Right atrium auricular region (tissue), 2 donors: ENCODE results near the gene TIMD4. TPM values are rescaled to one million over a fixed set of nuclear protein-coding genes. Genes with fewer than 3 reads are reported as not detected.
"Not testable (repeated sequence)": the region's sequence is repeated elsewhere in the genome, so short reads cannot be mapped to it uniquely, and the experiment has no call there.

Experiments used
- DNase-seq: peaks from one replicate; pipeline ENCODE4 v3.0.0-alpha.2; 2019; ENCODE audit warnings: low spot score
- H3K27ac ChIP-seq, 2 donors: fragments of 200-600 bp; sonication (generic); 1 replicate in 1 of 2; 2 replicates in 1 of 2; pipeline ENCODE4 v1.5.1; 2016 to 2019
- H3K27me3 ChIP-seq, 2 donors: fragments of 200-600 bp; sonication (generic); one replicate each; pipeline versions ENCODE4 v1.5.1 to v1.6.0; 2017 to 2019
- H3K36me3 ChIP-seq: fragments of 200-600 bp; sonication (generic); one replicate; pipeline ENCODE4 v1.5.1; 2016
- H3K4me1 ChIP-seq, 2 donors: fragments of 200-600 bp; sonication (generic); one replicate each; pipeline versions ENCODE4 v1.5.1 to v1.6.0; 2017 to 2019
- H3K4me3 ChIP-seq, 2 donors: fragments of 200-600 bp; sonication (generic); 1 replicate in 1 of 2; 2 replicates in 1 of 2; pipeline ENCODE4 v1.5.1; 2017 to 2019; ENCODE audit warnings: mild to moderate bottlenecking in 1 of 2, moderate library complexity in 1 of 2
- H3K9me3 ChIP-seq, 2 donors: fragments of 200-600 bp; sonication (generic); one replicate each; pipeline ENCODE4 v1.5.1; 2019
- CTCF ChIP-seq, 2 donors: fragments of 200-600 bp; sonication (generic); IDR thresholded peaks; one replicate each; pipeline ENCODE4 v1.5.1; 2019; ENCODE audit warnings: antibody characterized with exemption in 2 of 2
- total RNA-seq, 2 donors: library from RNA; depleted of rRNA; stranded (reverse); fragments of >200 nt; gene quantifications; one replicate each; pipeline ENCODE4 v1.1.0, GENCODE V29; 2016

Gene TIMD4
- total RNA-seq, 2 donors from 2014 or later: 0.71 TPM; not detected in 1

GRCh38 chr5:156950716-156951115 lies 12.3 kb downstream of the TIMD4 start:
- no peak for DNase-seq
- Histone ChIP-seq H3K4me1 (no peaks in the 10 kb centered on the region), H3K9me3 (no peaks in the 10 kb centered on the region), H3K27ac (no peak overlapping the region), H3K4me3 (no peak overlapping the region), H3K36me3 (no peaks in the 10 kb centered on the region), H3K27me3 (no peaks in the 10 kb centered on the region)
- no peak for TF ChIP-seq CTCF (IDR thresholded peaks at IDR 0.05)

DNA sequence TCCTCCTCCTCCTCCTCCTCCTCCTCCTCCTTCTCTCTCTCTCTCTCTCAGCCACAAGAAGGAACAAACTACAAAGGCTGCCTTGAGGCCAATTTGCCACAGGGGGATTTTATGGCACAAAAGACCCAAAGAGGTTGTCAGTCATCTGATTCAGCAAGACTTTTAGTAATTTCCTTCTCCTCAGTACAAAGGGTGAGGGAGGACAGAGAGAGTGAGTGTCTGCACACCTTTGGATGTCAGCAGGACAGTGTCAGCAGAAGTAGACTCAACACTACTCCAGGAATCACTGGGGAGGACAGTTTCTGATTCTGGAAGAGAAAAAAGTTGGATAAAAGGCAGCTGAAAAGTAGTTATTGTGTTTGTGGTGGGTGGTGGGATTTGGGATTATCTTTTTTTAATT lies 13.6 kb downstream of the TIMD4 start:
- no peak overlapping the region for H3K4me3 ChIP-seq
- TF ChIP-seq CTCF (IDR thresholded peaks at IDR 0.05): no peak
- no peaks in the 10 kb centered on the region for H3K36me3 ChIP-seq
- H3K9me3 ChIP-seq: no peaks in the 10 kb centered on the region
- H3K27me3 ChIP-seq: no peaks in the 10 kb centered on the region
- DNase-seq: no peak
- H3K4me1 ChIP-seq: no peaks in the 10 kb centered on the region
- no peak overlapping the region for H3K27ac ChIP-seq

- no peak for TF ChIP-seq CTCF (IDR thresholded peaks at IDR 0.05)
- Histone ChIP-seq H3K36me3 (no peaks in the 10 kb centered on the region), H3K27me3 (no peaks in the 10 kb centered on the region), H3K9me3 (no peaks in the 10 kb centered on the region), H3K27ac (no peak overlapping the region), H3K4me1 (no peaks in the 10 kb centered on the region), H3K4me3 (no peak overlapping the region)
- DNase-seq: no peak
These were observed 15.1 kb downstream of the TIMD4 start for GRCh38 chr5:156947925-156948324.

GRCh38 chr5:156942064-156942463 lies 21.0 kb downstream of the TIMD4 start:
- no peak for TF ChIP-seq CTCF (IDR thresholded peaks at IDR 0.05)
- H3K4me1 ChIP-seq: no peaks in the 10 kb centered on the region
- no peak for DNase-seq
- no peaks in the 10 kb centered on the region for H3K9me3 ChIP-seq
- no peak overlapping the region for H3K4me3 ChIP-seq
- no peak overlapping the region for H3K27ac ChIP-seq
- H3K36me3 ChIP-seq: no peaks in the 10 kb centered on the region
- H3K27me3 ChIP-seq: no peaks in the 10 kb centered on the region

GRCh38 chr5:156940462-156940861 lies 22.6 kb downstream of the TIMD4 start:
- H3K4me1 ChIP-seq, H3K27ac ChIP-seq, DNase-seq, H3K9me3 ChIP-seq, H3K27me3 ChIP-seq, H3K36me3 ChIP-seq, H3K4me3 ChIP-seq: not testable (repeated sequence)

DNA sequence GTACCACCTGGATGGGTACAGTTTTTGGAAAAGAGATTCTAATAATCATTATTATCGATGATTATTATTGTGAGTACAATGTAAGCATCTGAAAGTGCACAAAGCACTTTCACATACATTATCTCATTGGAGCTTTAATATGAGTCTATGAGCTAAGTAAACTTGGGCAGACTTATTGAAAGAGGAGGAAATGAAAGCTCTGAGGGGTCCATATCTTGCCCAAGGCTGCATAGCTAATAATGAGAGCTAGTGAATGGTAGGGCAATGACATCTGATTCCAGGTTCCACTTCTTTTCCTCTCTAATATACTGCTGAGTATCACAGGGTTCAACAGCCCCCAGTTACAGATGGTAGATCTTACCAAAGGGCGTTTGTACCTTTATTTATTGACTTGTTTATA lies 26.1 kb downstream of the TIMD4 start:
- no peak for TF ChIP-seq CTCF (IDR thresholded peaks at IDR 0.05)
- H3K27me3 ChIP-seq: no peaks in the 10 kb centered on the region
- H3K27ac ChIP-seq: no peak overlapping the region
- no peaks in the 10 kb centered on the region for H3K9me3 ChIP-seq
- DNase-seq: no peak
- H3K4me1 ChIP-seq: no peaks in the 10 kb centered on the region
- no peaks in the 10 kb centered on the region for H3K36me3 ChIP-seq
- H3K4me3 ChIP-seq: no peak overlapping the region
